HFFc6 (cell line): Measurements from ENCODE around the gene SETDB1. TPM values are rescaled to one million over a fixed set of nuclear protein-coding genes. Genes with fewer than 3 reads are reported as not detected.

Experiments
- DNase-seq: peaks from one replicate; pipeline ENCODE4 v3.0.0-alpha.2; 2018
- H3K27ac Mint-ChIP-seq: 2 replicates; pipeline ENCODE4 v1.8.0; 2020; ENCODE audit warnings: mild to moderate bottlenecking, mixed read lengths
- H3K27me3 Mint-ChIP-seq: 2 replicates; pipeline ENCODE4 v1.8.0; 2021; ENCODE audit warnings: mild to moderate bottlenecking, moderate library complexity, mixed read lengths; ENCODE audit not compliant: insufficient read depth
- H3K36me3 Mint-ChIP-seq: 2 replicates; pipeline ENCODE4 v1.8.0; 2021; ENCODE audit warnings: low read depth, mixed read lengths
- H3K4me1 Mint-ChIP-seq: 2 replicates; pipeline ENCODE4 v1.8.0; 2020; ENCODE audit warnings: low read depth, mixed read lengths
- H3K4me3 Mint-ChIP-seq: 2 replicates; pipeline ENCODE4 v1.8.0; 2020; ENCODE audit warnings: mild to moderate bottlenecking, moderate library complexity, mixed read lengths
- H3K9me3 Mint-ChIP-seq: 2 replicates; pipeline ENCODE4 v1.8.0; 2020; ENCODE audit warnings: mild to moderate bottlenecking, mixed read lengths
- CTCF ChIP-seq: fragments of 200-600 bp; sonication (generic); IDR thresholded peaks from 2 replicates; pipeline ENCODE4 v1.5.0; 2021; ENCODE audit warnings: antibody characterized with exemption, mild to moderate bottlenecking
- total RNA-seq, 6 experiments: library from RNA; stranded (reverse); fragmentation: NEBNext Ultra II Directional; extraction: Animal tissue kit (Norgen Biotek cat#: 25700); gene quantifications; 2 replicates in 1 of 6; 3 replicates in 5 of 6; pipeline ENCODE4 v1.2.3, GENCODE V29; 2021

Gene SETDB1
- total RNA-seq, 6 experiments from 2014 or later = 21.0 to 25.7 (median 23.4) TPM

- peaks cover 4% of the 10 kb centered on the region; the same call in 1 of the 2 replicates for H3K36me3 Mint-ChIP-seq
- DNase-seq = peak; percentile 47
- no peaks in the 10 kb centered on the region for H3K9me3 Mint-ChIP-seq
- peaks cover 24% of the 10 kb centered on the region for H3K4me1 Mint-ChIP-seq
- H3K27ac Mint-ChIP-seq = no peak overlapping the region
- no peak overlapping the region; the same call in 1 of the 2 replicates for H3K4me3 Mint-ChIP-seq
- H3K27me3 Mint-ChIP-seq = peaks cover 1% of the 10 kb centered on the region; the same call in 1 of the 2 replicates
- peak; percentile 92 for TF ChIP-seq CTCF
Observed at GRCh38 chr1:150995896-150996295, 69.7 kb downstream of the SETDB1 start.

GRCh38 chr1:150997126-150997872, 71.1 kb downstream of the SETDB1 start:
- no peak for TF ChIP-seq CTCF
- no peaks in the 10 kb centered on the region; the same call in 1 of the 2 replicates for H3K27me3 Mint-ChIP-seq
- H3K4me3 Mint-ChIP-seq = no peak overlapping the region
- H3K36me3 Mint-ChIP-seq = peaks cover 13% of the 10 kb centered on the region; the same call in 1 of the 2 replicates
- no peak for DNase-seq
- H3K4me1 Mint-ChIP-seq = peaks cover 24% of the 10 kb centered on the region
- H3K9me3 Mint-ChIP-seq = no peaks in the 10 kb centered on the region
- H3K27ac Mint-ChIP-seq = no peak overlapping the region

GRCh38 chr1:150997949-150998348, 71.8 kb downstream of the SETDB1 start:
- no peak overlapping the region for H3K27ac Mint-ChIP-seq
- H3K4me3 Mint-ChIP-seq = no peak overlapping the region
- H3K4me1 Mint-ChIP-seq = peaks cover 30% of the 10 kb centered on the region
- TF ChIP-seq CTCF = no peak
- H3K27me3 Mint-ChIP-seq = peaks cover 2% of the 10 kb centered on the region; the same call in 1 of the 2 replicates
- H3K9me3 Mint-ChIP-seq = no peaks in the 10 kb centered on the region
- DNase-seq = no peak
- H3K36me3 Mint-ChIP-seq = peaks cover 13% of the 10 kb centered on the region; the same call in 1 of the 2 replicates

- peaks cover 2% of the 10 kb centered on the region for H3K27me3 Mint-ChIP-seq
- peak overlapping the region; percentile 60 for H3K4me3 Mint-ChIP-seq
- peaks cover 31% of the 10 kb centered on the region for H3K4me1 Mint-ChIP-seq
- peak overlapping the region; percentile 88 for H3K27ac Mint-ChIP-seq
- TF ChIP-seq CTCF = no peak
- no peaks in the 10 kb centered on the region for H3K9me3 Mint-ChIP-seq
- peaks cover 13% of the 10 kb centered on the region; the same call in 1 of the 2 replicates for H3K36me3 Mint-ChIP-seq
- DNase-seq = peak; percentile 60
Observed at GRCh38 chr1:150999051-150999674, 73.0 kb downstream of the SETDB1 start.

GRCh38 chr1:150999926-151000325, 73.8 kb downstream of the SETDB1 start:
- Mint-ChIP-seq H3K27ac (no peak overlapping the region), H3K36me3 (peaks cover 13% of the 10 kb centered on the region; the same call in 1 of the 2 replicates), H3K27me3 (peaks cover 2% of the 10 kb centered on the region), H3K4me3 (no peak overlapping the region), H3K4me1 (peaks cover 31% of the 10 kb centered on the region), H3K9me3 (no peaks in the 10 kb centered on the region)
- no peak for TF ChIP-seq CTCF
- DNase-seq = no peak
